DMS79 treated with DMSO at 0.1 percent for 48 hours (cell line): ENCODE results near the gene XAB2.

Experiments used
- DNase-seq: peaks from one replicate; lab custom pipeline; 2025; lab: John Stamatoyannopoulos, UW

The XAB2 gene

DNA sequence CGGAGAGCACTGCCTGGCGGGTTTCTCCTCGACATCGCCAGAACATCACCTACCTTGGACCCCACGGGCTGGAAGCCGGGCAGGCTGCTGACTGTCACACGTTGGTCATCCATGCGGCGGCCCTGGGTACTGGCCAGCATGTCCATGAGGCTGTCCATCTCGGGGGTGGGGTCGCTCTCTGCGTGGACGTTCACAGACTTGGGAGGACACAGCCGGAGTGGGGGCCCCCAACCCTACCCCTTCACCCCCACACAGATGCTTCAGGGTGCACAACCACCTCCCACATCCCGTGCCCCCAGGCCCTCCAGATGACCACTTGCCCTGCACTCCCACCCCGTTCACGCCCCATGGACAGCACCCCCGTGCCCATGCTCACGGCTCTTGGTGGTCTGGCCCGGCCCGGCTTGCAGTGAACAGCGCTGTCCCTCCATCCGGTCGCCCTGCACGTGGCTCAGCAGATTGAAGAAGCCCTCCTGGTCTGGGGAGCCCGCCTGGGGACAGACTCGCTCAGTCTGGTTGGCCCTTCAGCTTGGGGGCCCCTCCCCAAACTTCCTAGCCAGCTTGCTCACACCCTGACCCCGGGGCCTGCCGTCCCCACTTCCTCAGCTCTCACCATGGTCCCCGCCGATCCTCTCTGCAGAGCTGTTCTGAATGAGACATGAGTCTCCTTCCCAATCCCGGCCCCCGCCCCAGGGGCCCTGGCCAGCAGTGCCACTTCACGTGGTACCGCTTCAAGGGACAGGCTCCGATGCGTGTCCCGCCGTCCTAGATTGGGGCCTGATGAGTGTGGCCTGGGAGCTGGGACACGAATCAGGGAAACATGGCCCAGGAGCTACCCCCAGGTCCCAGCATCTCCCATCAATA is 3.2 kb upstream of the XAB2 start:
- DNase-seq: no peak

DNA sequence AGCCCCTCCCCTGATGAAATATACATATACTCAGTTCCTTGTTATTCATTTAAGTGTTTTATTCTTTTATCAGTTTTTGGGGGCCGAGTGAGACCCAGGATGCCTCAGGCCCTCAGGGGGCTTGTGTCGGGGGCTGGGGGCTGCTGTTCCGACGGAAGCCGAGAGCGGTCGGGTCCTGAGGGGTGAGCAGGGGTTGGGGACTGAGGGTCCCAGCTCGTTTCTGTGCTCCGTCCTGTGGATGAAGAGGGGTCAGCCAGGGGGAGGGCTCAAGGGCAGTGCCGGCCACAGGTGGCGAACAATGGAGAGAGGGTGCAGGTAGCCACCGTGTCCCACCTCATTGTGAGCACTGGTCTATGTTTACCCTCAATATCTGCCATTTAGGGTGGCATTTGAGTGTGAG is 2.2 kb upstream of the XAB2 start:
- DNase-seq: no peak

DNA sequence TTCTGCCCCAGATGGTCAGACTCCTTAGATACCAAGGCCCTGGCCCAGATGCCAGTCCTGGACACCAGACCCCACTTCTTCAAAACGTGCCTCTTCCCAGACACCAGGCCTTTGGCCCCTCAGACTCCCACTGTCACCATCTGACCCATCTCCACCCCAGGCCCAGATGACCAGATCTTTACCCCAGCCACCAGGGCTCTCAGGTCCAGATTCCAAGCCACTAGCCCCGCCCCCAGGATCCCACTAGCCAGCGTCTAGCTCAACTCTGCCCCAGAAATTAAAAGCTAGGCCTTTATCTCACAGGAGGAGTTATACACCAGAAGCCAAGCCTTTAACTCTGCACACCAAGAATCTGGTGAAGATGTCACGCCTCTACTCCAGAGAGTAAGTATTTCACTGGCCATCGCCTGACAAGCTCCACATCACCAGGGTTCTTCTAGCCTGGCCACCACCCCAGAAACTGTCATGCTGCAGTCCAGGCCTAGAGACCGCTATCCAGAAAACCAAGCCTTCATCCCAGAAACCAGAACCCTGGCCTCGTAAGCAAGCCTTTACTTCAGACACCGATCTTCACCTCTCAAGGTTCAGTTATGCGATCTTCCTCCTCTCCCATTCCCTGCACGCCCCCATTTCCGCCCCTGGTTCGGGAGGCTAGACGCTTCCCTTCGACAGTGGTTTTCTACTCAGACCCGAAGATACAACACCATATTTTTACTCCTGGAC is 595 bp downstream of the XAB2 start:
- no peak for DNase-seq

DNA sequence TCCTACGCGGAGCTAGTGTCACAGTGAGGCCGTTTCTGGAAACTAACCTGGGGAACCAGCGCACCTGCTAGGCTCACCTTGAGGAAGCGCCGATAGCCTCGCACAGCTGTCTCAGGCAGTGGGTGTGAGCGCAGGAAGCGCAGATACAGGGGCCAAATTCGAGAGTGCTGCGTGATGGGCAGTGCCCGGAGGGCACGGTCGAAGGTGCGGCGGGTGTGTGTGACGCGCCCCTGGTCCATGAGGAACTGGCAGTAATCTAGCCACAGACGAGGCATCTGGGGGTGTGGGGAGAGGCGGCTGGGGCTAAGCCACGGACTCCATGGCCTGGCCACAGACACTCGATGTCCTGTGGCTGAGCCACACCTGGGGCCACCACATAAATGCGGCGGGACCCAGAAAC is 2.2 kb downstream of the XAB2 start:
- DNase-seq: no peak

DNA sequence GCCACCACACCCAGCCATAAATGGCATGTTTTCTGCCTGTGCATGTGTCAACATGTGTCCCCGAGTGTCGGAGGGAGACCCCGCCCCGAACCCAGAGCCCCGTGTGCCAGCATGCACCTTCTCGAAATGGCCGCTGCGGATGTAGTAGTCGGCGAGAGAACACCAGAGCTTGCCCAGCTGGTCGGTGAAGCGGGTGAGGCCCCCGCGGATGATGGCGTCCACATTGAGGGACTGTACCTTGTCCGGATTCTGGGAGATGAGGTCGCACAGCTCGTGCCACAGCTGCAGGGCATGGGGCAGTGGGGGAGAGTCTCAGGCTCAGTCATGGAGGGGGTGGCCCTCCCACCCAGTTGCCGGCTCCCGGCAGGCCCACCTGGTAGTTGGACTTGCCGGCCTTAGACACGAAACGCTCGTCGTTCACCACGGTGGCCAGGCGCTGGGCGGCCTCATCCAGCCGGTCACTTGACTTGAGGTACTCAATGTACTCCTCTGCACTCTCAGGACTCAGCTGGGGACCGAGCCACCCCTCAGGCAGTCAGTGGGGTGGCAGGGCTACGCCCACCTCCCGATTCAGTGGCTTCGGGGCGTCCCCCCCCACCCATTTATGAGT is 3.5 kb downstream of the XAB2 start:
- no peak for DNase-seq

DNA sequence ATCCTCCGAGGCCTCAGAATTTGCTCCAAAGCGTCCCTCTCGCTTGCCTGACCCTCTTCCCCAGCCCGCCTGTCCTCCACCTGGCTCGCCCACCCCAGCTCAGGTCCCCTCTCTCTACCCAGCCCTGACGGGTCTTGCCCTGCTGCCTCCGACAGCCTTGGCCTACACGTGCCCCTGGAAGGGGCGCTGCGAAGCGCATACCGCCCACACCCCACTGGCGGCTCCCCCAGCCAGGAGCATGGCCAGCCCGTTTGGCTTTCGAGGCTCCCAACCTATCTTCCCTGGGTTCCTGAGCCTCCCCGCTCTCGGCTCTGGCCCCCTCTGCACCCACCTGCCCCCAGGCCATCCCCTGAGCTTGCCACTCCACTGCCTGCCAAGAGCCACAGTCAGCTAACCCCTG is 4.5 kb downstream of the XAB2 start:
- no peak for DNase-seq

DNA sequence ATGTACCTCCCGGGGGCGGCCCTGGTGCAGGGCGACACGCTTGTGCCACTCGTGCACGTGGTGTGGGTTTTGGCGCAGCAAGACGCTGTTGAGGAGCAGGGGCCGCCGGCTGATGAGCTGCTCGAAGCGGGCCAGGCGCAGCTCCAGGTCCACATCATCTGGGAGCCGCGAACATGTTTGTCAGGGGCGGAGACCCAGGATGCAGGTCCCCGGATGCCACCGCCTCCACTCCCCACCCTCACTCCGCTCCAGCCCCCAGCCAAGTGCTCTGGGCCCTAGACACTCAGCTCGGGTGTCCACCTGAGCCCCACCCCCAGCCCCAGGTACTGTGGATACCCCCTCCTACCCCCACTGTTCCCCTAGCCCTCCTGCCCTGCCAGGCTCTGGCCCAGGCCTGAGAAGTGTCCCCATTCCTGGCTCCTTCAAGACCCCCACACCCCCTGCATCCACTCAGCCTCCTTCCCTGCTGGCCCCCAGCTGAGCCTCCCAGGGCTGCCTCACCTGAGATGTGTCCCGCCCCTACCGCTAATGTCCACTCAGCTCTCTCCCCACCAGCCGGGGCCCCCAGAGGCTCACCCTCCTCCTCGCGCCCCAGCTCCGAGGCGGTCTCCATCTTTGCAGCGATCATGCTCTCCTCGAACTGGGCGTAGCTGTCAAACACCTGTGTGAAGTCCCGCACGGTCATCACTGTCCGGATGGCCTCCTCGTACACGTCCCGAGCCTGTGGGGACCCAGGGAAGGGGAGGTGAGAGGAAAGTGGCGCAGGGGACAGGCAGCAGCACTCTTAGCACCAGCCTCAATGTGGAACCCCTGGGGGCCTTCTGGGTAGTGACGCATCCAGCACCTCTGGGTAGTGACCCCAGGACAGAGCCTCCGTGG is 5.4 kb downstream of the XAB2 start:
- DNase-seq: no peak

DNA sequence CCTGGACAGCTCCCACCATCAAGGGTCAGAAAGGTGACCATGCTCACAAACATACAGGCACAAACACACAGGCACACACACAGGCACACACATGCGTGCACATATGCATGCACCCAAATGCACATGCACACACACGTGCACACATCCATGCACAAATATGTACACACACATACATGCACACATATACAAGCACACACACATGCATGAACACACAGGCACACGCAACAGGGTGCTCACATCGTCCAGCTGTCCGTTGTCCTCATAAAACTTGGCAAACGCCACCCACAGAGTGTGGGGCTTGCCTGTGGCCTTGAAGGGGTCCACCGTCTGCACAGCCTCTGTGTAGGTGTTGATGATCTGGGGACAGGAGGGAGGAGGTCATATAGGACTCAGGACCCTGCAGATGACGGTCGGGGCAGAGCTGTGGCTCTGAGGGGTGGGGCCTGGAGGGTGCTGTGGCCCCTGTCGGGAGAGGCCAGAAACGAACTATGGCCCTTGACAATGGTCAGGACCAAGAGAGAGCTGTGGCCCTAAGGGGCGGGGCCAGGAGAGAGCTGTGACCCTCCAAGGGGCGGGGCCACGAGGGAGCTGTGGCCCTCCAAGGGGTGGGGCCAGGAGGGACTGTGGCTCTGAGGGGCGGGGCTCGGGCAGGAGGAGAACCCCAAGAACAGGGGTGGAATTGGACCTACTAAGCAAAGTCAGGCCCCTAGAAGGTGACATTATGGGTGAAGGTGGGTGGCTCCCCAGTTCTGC is 6.2 kb downstream of the XAB2 start:
- no peak for DNase-seq

DNA sequence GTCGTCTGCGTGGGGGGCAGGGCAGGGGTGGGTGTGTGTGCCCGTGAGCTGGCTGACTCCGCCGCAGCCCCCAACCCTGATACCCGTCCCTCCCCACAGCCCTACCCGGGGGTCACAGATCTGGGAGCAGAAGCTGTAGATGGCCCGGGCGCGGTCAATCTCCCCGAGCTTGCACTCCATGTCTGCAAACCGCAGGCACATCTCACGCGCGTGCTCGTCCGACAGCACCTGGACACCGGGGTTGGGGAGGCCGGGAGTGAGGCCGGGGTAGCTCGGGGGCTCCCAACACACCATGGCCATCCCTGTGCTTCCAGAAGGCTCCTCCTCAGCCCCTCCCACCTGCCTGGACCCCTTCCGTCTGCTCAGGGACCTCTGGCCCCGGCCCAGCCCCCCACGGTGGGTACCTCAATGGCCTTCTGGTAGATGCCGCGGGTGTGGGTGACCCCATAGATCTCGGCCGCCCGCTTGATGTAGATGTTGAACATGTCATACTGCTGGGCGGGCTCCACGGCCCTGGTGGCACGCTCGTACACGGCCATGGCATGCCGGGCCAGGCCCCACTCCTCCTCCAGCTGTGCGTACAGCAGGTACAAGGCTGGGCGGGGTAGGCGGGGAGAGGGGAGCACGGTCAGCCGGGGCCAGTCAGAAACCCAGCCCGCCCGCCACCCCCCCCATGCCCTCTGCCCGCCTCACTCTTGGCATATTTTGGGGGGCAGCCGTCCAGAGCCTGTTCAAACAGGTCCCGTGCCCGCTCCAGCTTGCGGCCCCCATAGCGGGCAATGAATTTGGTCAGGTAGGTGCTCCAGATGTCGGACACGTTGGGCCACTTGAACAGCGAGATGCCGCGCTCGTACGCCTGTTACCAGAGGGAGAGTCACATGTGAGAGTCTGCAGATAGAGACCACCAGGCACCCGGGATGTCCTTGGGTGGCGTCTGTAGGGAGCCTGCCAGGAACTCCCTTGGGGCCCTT is 8.6 kb downstream of the XAB2 start:
- no peak for DNase-seq

DNA sequence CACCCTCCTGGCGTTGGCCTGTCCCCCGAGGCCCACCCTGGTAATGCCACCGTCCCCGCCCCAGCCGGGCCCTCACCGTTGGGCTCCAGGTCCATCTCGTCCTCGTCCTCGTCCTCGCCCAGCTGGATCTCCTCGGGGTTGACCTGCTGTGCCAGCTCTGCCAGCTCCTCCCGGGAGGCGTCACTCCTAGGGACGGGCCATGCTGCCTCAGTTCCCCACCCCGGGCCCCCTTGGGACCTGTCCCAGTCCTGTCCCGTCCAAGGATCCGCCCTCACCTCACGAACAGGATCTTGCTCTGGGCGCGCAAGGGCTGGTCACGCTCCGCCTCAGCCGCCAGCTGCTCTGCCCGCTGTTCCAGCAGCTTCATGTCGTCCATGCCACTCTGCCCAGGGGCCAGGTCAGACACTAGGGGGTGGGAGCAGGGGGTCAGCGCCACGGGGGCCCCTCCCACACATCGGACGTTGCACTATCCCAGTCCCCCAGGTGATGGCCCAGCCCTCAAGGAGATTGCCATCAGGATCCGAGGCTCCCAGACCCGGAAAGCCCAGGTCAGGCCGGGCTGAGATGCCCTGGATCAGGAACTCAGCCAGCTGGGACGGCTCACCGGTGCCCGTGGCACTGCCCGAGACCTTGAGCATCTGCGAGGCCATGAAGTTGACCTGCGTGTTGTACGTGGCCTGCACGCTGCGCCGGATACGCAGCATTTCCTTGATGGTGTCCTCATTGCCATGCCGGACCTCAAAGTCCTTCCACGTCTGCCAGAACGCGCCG is 9.5 kb downstream of the XAB2 start:
- no peak for DNase-seq

DNA sequence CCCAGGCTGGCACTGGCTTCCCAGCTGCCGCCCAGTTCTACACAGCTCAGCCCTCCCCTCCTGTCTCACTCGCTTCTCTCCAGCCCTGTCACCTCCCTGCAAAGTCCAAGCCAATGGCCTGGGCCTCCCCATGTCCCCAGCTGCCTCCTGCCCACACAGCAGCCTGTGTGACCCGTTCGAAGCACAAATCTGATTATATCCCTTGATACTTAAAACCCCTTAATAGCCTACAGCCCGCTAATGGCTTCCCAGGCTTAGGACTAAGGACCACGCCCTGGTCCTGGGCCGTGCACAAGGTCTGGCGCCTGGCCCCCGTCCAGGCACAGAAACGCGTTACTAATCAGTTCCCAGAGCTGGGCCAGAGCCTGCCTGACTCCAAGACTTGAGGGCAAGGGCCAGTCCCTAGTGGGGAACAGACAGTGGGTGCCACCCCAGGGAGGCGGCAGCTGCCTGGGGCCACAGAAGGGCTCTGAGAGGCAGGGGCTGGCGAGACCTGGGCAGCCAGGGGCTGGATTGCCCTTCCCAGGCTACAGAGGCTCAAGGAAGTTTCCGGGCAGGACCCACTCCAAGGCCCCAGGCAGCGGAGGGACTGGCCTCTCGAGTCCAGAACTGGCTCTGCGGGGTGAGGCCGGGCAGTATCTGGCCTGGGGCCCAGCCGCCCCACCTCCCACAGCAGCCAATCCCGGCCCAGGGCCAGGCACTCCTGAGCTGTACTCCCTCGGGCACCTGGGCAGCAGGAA is 10.4 kb downstream of the XAB2 start:
- DNase-seq: no peak

DNA sequence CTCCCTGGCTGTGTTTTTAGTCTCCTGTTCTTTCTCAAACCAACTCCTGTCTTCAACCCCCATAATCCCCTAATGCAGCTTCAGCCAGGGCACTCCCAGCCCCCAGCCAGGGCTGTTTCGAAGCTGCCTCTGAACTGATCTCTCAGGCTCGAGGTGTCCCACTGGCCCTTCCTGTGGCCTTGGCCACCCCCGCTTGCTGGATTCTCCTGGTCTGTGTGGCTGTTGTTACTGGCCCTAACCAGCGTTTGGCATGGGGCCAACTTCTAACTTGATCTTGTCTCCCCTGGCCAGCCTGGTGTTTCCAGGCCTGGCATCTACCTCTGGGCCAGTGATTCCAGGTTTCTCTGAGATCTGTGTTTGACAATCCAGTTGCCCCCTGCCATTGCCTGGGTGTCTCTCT is 11.0 kb downstream of the XAB2 start:
- no peak for DNase-seq

DNA sequence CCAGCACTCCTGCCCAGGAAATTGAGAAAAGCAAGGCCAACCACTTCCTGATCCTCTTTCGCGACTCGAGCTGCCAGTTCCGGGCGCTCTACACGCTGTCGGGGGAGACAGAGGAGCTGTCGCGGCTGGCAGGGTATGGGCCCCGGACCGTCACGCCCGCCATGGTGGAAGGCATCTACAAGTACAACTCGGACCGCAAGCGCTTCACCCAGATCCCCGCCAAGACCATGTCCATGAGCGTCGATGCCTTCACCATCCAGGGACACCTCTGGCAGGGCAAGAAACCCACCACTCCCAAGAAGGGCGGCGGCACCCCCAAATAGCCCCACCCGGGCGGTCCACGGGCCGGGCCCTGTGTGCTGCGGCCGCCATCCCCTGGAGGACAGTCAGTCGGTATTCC is 11.6 kb downstream of the XAB2 start:
- no peak for DNase-seq

DNA sequence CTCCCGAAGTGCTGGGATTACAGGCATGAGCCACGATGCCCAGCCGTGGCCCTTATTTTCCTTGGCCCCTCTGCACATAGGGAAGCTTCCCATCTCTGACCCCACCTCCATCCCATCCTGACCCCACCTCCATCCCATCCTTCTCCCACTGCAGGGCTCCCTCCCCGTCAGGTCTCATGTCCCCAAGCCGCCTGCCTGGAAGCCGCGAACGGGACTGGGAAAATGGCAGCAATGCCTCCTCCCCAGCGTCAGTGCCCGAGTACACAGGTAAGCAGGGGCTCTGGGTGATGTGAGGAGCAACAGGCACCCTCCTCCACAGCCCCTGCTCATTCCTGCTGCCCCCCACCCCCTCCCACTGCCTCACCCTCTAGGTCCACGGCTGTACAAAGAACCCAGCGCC is 12.2 kb downstream of the XAB2 start:
- DNase-seq: no peak

DNA sequence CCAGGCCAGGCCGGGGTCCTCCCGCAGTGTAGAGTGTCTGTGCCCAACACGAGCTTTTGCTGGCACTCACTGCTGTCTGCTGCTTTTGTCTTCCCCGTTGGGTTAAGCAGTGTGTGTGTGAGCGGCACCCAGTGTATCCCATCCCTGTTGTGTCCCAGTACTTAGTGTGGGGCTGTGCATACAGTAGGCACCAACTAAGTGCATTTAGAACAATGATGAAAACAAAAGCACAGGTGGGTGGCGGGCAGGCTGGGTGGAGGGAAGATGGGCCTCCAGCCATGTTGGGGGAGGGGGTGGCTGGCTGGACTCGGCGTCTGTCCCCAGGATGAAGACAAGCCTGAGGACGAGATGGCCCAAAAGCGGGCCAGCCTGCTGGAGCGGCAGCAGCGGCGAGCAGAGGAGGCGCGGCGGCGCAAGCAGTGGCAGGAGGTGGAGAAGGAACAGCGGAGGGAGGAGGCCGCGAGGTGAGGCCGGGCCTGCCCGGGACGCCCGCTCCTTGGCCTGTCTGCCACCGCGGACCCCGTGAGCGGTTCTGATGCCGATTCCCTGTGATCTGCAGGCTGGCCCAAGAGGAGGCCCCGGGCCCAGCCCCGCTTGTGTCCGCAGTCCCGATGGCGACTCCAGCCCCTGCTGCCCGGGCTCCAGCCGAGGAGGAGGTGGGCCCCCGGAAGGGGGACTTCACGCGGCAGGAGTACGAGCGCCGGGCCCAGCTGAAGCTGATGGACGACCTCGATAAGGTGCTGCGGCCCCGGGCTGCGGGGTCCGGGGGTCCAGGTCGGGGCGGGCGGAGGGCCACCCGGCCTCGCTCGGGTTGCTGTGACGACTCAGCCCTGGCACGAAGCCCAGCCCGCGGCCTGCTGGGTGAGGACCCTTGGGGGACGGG is 14.2 kb downstream of the XAB2 start:
- no peak for DNase-seq

DNA sequence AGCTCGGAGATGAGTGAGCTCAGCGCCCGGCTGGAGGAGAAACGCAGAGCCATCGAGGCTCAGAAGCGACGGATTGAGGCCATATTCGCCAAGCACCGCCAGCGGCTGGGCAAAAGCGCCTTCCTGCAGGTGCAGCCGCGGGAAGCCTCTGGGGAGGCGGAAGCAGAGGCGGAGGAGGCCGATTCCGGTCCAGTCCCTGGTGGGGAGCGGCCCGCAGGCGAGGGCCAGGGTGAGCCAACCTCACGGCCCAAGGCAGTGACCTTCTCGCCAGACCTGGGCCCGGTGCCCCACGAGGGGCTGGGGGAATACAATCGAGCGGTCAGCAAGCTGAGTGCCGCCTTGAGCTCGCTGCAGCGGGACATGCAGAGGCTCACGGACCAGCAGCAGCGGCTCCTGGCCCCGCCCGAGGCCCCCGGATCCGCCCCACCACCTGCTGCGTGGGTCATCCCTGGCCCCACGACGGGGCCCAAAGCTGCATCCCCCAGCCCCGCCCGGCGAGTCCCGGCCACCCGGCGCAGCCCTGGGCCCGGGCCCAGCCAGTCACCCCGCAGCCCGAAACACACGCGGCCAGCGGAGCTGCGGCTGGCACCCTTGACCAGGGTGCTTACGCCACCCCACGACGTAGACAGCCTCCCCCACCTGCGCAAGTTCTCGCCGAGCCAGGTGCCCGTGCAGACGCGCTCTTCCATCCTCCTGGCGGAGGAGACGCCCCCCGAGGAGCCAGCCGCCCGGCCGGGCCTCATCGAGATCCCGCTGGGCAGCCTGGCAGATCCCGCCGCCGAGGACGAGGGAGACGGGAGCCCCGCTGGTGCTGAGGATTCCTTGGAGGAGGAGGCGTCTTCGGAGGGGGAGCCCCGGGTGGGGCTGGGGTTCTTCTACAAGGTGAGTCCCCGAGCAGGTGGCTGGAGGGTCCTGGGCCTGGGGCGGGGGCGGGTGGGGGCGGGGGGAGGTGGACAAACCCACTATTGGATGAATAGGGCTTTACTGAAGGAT is 16.8 kb downstream of the XAB2 start:
- no peak for DNase-seq
